Globus pallidus (tissue), 1 donor: Measurements from ENCODE around the gene PAXIP1.

ENCODE experiments used
- DNase-seq: peaks from one replicate; pipeline ENCODE4 v3.0.0-alpha.2; 2015; ENCODE audit warnings: low spot score

PAXIP1 gene

DNA sequence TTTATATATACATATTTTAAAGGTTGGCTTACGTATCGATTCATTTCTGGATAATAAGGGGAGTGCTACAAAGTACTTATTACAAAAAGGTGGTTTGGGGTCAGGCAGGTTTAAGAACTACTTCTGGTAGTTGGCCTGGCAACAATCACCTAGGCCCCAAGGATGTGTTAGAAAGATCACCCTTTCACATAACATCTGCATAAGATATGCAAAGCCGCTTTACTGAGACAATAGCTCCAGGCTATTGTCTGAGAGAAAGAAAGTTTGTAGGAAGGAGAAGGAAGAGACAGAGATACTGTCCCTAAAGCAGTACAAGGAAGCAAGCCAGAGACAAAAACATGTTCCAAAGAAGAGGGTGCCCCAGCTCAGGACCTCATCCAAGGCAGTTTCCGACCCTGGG lies 6.2 kb downstream of the PAXIP1 start:
- no peak for DNase-seq

- no peak for DNase-seq
These were observed 6.8 kb downstream of the PAXIP1 start for GRCh38 chr7:154996101-154996500.

GRCh38 chr7:154994996-154995395 lies 7.9 kb downstream of the PAXIP1 start:
- no peak for DNase-seq

- DNase-seq = no peak
These were observed 11.9 kb downstream of the PAXIP1 start for GRCh38 chr7:154990964-154991540.

DNA sequence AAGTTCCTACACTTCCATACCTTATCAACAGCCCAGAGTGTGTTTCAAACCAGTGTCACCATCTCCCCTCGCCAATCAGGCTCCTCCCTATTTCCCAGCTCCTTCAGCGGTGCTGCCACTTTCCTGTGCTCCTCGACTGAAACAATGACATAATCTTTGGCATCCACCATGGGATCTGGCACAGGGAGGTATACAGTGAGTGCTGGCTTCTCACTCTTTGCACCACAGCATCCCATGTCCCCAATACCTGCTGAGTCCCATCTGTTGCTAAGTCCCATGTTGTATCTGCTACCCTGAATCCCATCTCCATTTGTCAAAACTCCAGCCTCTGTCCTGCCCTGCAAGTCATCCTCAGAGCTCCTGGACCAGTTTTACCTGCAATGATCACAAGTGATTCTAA lies 15.4 kb downstream of the PAXIP1 start:
- DNase-seq = no peak

DNA sequence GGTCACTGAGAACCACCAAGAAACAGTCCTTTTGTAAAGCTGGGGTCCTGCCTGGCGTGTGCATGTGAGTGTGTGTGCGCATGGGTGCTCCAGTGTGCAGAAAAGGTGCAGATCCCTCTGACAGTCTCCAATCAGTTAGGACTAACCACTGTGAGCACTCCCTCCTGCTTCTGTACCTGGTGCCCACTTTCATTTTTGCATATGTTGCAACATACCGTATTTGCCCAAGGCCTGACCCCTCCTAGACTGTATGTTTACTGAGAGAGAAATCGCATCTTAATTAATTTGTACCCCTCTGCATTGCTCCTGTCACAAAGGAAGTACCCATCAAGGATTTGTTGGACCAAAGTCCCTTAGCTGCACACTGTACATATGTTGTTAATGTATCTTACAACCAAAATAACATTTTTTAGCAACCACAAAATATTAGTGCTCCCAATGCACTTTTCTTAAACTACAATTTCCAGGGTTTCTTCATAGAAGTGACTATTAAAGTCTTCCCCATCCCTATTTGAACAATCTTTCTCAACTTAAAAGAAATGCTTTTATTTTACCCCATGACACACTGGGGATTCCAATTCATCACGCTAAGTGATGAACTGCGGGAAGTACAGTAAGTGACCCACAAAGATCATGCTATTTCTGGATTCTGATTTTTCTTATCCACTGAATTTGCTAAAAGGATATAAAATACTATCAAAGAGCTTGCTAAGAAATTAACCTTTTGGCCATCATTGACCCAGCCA lies 16.6 kb downstream of the PAXIP1 start:
- DNase-seq = no peak

DNA sequence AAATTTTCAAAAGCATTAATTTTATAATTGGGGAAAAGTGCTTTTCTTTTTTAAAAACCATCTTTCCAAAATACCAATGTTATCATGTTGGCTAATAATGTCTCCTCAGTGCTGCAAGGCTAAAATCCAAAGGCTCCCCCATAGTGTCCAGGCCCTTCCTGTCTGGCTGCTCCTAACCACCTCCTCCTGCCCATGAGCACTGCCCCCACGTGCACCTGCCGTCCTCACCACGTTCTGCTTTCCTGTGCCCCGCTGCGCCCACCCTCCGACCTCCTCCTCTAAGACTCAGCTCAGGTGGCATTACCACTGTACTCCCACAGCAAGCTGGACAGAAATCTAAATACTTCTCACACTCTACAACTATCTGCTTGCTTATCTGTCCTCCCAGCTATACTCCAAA lies 17.7 kb downstream of the PAXIP1 start:
- DNase-seq = no peak

DNA sequence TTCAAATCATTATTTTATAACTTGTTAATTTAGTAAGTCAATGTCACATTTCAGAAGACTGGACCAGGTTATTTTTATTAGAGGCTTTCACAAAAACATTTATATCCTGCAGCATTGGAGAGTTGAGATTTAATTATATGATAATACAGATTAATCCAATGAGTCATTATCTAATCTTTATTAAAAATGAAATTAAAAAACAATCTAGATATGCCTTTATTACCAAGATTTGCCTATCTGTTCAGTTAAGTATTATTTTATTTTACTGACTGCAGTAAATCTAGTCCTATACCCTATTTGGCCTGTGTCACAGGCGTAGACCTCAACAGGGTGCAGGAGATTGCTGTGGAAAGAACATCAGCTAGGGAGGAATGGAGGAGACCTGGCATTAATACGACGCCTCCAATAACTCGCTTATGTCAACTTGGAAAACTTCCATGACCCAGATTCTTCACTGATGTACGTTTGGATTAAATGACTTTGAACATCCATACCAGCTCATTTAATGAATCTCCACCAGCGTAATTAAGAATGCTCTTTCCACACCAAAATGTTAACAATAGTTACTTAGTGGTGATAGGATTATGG lies 18.2 kb downstream of the PAXIP1 start:
- DNase-seq = no peak

- no peak for DNase-seq
These were observed 24.9 kb downstream of the PAXIP1 start for GRCh38 chr7:154978017-154978416.

DNA sequence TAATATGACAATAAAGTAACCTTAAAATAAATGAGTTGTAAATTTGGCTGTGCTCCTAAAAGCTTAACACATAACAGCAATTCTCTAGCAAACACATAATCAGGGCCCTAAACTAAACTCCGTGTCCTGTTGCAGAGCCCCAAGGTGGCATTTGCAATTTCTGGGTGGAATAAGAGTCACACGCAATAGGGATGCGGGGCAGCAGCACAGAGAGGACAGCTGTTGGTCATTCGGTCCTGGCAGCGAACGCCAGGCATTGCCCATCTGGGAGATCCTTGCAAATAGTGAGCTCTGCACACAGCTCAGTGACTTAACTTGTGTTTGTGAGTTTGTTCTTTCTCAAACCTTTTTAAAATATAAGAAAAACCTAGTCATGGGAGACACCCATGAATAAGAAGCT lies 25.7 kb downstream of the PAXIP1 start:
- DNase-seq = no peak

GRCh38 chr7:154976844-154977243 lies 26.1 kb downstream of the PAXIP1 start:
- DNase-seq = no peak

DNA sequence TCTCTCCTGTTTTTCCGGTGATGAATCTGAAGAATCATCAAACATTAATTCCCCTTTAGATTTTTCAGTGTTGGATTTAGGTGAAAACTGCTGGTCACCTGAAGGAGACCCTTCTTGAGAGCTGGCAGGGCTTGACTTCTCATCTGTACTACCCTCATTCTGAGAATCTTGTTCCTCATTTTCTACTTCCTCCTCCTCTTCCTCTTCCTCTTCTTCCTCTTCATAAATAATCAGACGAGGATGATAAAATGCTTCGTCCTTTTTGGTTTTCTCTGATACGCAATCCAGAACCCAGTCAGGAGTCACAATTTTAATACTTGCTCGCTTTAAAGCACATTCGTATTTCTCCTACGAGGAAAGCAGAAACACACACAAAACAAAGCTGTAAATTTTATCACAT lies 26.9 kb downstream of the PAXIP1 start:
- DNase-seq = peak; percentile 4

DNA sequence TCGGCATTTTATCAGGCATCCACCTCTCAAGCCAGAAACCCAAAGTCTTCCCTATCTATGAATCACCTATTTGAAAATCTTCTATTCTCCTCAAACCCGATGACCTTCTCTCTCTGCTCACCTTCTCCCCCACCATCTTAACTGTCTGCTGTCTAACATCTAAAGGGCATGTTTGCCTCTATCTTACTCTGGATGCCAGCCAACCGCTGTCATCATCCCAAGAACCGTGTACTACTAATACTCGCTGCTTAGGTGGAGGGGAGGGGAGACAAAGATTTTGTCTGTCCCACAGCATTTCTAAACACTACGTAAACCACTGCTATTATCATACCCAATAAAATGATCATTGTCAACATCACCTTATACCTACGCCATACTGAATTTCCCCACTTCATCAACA lies 29.5 kb downstream of the PAXIP1 start:
- DNase-seq = no peak

GRCh38 chr7:154968336-154969001 lies 34.5 kb downstream of the PAXIP1 start:
- no peak for DNase-seq

DNA sequence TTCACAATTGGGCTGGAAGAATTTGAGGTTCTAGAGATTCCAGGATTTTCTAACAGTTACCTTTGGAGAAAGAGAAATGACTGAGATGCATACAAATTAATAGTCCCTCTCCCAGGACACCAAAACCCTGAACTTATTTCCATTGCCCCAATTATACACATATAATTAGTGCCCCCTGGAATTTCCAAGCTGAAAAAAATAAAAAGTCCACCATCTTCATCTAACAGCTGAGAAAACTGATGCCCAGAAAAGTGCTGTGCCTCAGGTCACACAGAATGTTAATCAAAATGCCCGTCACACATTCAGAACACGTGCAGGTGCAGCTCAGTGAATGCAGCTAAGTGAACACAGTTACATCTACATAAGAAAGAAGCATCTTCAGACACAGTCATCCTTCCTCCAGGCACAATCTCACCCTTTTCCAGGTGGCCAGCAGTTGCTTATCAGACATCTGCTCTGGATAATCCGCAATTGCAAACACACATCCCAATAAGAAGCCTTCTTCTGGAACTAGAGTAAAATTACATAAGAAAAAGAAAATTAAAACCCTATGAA lies 35.4 kb downstream of the PAXIP1 start:
- DNase-seq = no peak

DNA sequence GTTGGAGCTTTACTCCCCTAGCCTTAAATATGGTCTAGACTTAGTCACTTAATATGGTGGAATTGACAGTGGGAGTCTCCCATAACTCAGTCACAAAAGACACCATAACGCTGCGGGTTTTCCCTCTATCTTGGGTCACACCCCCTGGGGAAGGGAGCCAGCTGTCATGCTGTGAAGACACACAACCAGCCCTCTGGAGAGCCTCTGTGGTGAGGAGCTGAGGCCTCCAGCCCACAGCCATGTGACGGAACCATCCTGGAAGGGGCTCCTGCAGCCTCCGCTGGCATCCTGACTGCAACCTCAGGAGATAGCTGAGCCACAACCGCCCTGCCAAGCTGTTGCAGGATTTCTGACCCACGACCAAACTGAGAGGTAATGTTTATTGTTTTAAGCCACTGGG lies 37.9 kb downstream of the PAXIP1 start:
- no peak for DNase-seq

DNA sequence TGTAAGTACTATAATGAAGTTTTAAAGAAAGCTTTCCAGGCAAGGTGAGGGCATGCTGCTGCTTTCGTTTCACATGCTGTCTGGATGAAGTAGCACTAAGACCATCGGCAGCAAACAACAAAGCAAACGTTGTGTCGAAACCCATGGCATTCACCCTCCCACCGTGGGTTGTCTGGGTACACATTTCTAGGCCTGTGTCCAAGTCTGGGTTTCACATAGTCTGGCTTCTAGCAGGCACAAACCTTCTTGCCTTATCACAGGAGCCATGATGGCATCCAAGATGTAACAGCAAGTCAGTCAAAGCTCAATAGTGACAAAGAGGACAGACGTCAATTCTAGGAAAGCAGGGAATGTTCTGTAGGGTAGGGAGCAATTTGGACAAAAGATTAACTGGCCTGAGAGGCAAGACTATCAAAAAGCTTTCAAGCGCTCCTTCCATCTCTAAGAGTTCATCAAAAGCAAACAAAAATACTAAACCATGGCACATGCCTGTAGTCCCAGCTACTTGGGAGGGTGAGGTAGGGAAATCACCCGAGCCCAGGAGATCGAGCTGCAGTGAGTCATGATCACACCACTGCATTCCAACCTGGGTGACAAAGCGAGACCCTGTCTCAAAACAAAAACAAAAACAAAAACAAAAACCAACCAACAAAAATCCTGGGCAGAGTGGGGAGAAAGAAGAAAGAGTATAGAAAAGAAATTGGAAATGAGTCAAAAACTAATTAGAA lies 42.7 kb downstream of the PAXIP1 start:
- DNase-seq = peak; percentile 70

DNA sequence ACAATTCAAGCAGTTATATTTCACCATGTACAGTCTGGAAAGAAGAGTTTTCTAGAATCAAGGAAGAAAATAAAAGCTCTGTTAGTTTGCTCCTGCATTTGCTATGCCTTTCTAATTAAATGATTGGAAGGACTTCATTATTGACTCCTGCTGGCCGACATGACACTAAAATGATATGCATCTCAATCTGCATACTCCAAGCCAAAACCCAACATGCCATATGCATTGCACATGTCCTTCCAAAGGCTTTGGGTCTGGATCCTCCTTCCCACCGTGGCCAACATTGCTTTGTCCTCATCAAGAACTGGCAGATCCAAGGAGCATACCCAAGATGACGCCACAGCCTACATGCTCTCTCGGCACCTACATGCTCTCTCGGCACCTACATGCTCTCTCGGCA lies 46.5 kb downstream of the PAXIP1 start:
- no peak for DNase-seq

- DNase-seq = no peak
These were observed 49.8 kb downstream of the PAXIP1 start for GRCh38 chr7:154953006-154953684.

- no peak for DNase-seq
These were observed 52.0 kb downstream of the PAXIP1 start for GRCh38 chr7:154950960-154951359.

DNA sequence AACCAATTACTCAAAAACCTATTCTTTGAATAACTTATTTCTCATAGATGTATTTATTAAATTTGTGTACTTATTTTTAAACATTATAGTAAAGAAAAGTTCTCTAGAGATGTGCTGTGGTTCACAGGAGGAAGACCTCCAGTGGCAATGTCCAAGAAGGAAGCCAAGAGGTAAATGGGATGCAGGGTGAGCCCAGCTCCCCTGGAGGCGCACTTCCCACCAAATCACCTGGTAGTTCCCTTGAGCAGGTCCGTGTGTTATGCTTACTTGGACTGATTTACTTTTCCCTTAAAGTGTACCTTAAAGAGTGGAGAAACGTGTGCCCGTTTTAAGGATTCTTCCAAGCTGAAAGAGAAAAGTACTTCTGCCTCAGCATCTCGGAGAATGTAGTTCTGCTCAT lies 55.3 kb downstream of the PAXIP1 start:
- no peak for DNase-seq

GRCh38 chr7:154946166-154946565 lies 56.8 kb downstream of the PAXIP1 start:
- DNase-seq = no peak
